IPS-20b (cell line): ENCODE data around the gene NNT.
A peak's percentile ranks its signal among the peaks of the same experiment; 100 is the strongest.

Experiments
- H3K27ac ChIP-seq: one replicate; pipeline ENCODE4 v1.5.1; 2013; ENCODE audit warnings: low read length
- H3K27me3 ChIP-seq: 2 replicates; pipeline ENCODE4 v1.6.1; 2013; ENCODE audit warnings: mild to moderate bottlenecking, low read length, inconsistent platforms; ENCODE audit not compliant: insufficient read depth
- H3K36me3 ChIP-seq: 2 replicates; pipeline ENCODE4 v1.6.1; 2013; ENCODE audit warnings: low read depth, mild to moderate bottlenecking, inconsistent platforms, low read length, moderate library complexity; ENCODE audit not compliant: insufficient read depth
- H3K4me1 ChIP-seq: 2 replicates; pipeline ENCODE4 v1.6.1; 2013; ENCODE audit warnings: mild to moderate bottlenecking, control low read depth, inconsistent platforms, low read length, moderate library complexity; ENCODE audit not compliant: insufficient read depth
- H3K4me3 ChIP-seq: 2 replicates; pipeline ENCODE4 v1.5.1; 2013; ENCODE audit warnings: mild to moderate bottlenecking, low read length, inconsistent platforms
- H3K9ac ChIP-seq: 2 replicates; pipeline ENCODE4 v1.6.1; 2013; ENCODE audit warnings: low read depth, mild to moderate bottlenecking, inconsistent platforms, low read length, moderate library complexity
- H3K9me3 ChIP-seq: 2 replicates; pipeline ENCODE4 v1.6.1; 2013; ENCODE audit warnings: mild to moderate bottlenecking, low read depth, low read length, inconsistent platforms; ENCODE audit not compliant: insufficient read depth

Gene NNT

DNA sequence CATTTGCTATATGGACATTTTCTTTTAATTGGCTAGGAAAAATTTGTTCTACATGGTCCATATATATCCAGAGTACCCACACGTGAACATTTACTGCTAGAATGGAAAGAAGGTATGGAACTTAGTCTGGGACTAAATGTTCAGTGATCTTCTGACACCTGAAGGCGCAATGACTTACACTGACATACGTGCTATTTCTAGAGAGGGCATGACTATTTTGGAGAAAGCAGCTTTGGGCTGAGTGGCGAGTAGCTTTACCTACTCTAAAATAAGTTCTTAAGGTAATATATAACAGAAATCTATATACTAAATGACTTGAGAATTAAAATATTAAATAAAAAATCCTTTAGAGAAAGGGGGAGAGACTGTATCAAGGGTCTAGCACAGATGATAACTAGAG, 10.4 kb downstream of the NNT start:
- Histone ChIP-seq H3K27ac (no peak overlapping the region), H3K36me3 (peaks cover 32% of the 10 kb centered on the region), H3K9me3 (no peaks in the 10 kb centered on the region), H3K9ac (no peak overlapping the region), H3K4me3 (no peak overlapping the region), H3K27me3 (no peaks in the 10 kb centered on the region), H3K4me1 (no peaks in the 10 kb centered on the region)

DNA sequence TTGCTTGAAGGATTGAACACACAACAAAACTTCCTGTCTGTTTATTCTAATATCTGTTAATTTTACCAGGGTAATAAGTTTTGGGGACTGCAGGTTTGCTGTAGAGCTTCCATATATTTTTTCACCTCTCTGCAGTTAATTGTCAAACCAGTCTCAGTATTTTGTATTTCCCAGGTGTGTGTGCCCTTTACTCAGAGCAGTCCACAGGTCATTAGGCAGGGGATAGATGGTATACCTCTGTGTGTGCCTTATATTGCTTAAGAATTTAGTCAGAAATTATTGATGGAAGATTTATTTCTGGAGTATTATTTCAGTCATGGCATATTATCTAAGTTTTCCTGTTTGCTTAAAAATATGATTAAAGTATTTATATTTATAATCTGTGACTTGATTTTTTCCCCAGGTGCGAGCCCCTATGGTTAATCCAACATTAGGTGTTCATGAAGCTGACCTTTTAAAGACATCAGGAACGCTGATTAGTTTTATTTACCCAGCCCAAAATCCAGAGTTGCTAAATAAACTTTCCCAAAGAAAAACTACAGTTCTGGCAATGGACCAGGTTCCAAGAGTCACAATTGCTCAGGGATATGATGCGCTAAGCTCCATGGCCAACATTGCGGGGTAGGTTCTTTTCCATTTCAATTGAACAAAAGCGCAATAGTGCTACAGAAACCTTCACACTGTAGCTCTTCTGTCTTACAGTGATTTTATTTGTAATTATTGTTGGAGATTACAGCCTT, 12.6 kb downstream of the NNT start:
- no peak overlapping the region for H3K4me3 ChIP-seq
- no peaks in the 10 kb centered on the region for H3K27me3 ChIP-seq
- peaks cover 23% of the 10 kb centered on the region for H3K36me3 ChIP-seq
- no peak overlapping the region for H3K27ac ChIP-seq
- no peak overlapping the region for H3K9ac ChIP-seq
- H3K9me3 ChIP-seq, result no peaks in the 10 kb centered on the region
- no peaks in the 10 kb centered on the region for H3K4me1 ChIP-seq

- Histone ChIP-seq H3K27ac (no peak overlapping the region), H3K4me1 (no peaks in the 10 kb centered on the region), H3K4me3 (no peak overlapping the region), H3K9ac (no peak overlapping the region), H3K9me3 (no peaks in the 10 kb centered on the region), H3K36me3 (peaks cover 21% of the 10 kb centered on the region), H3K27me3 (no peaks in the 10 kb centered on the region)
Observed at GRCh38 chr5:43616535-43616934, 13.6 kb downstream of the NNT start.

- no peaks in the 10 kb centered on the region for H3K9me3 ChIP-seq
- no peak overlapping the region for H3K9ac ChIP-seq
- H3K27ac ChIP-seq, result no peak overlapping the region
- no peaks in the 10 kb centered on the region for H3K4me1 ChIP-seq
- H3K36me3 ChIP-seq, result peaks cover 9% of the 10 kb centered on the region; the same call in 1 of the 2 replicates
- H3K27me3 ChIP-seq, result no peaks in the 10 kb centered on the region
- H3K4me3 ChIP-seq, result no peak overlapping the region
Observed at GRCh38 chr5:43619380-43619779, 16.4 kb downstream of the NNT start.

- no peak overlapping the region for H3K27ac ChIP-seq
- H3K36me3 ChIP-seq, result peaks cover 7% of the 10 kb centered on the region; the same call in 1 of the 2 replicates
- no peak overlapping the region for H3K4me3 ChIP-seq
- H3K9ac ChIP-seq, result no peak overlapping the region
- H3K9me3 ChIP-seq, result no peaks in the 10 kb centered on the region
- no peaks in the 10 kb centered on the region for H3K27me3 ChIP-seq
- no peaks in the 10 kb centered on the region for H3K4me1 ChIP-seq
Observed at GRCh38 chr5:43619911-43620310, 16.9 kb downstream of the NNT start.

- Histone ChIP-seq H3K27me3 (no peaks in the 10 kb centered on the region), H3K36me3 (peaks cover 5% of the 10 kb centered on the region; the same call in 1 of the 2 replicates), H3K9me3 (no peaks in the 10 kb centered on the region), H3K9ac (no peak overlapping the region), H3K4me1 (no peaks in the 10 kb centered on the region), H3K4me3 (no peak overlapping the region), H3K27ac (no peak overlapping the region)
Observed at GRCh38 chr5:43620944-43621505, 18.0 kb downstream of the NNT start.

GRCh38 chr5:43622074-43622473, 19.1 kb downstream of the NNT start:
- Histone ChIP-seq H3K9ac (no peak overlapping the region), H3K9me3 (no peaks in the 10 kb centered on the region), H3K36me3 (no peaks in the 10 kb centered on the region)

DNA sequence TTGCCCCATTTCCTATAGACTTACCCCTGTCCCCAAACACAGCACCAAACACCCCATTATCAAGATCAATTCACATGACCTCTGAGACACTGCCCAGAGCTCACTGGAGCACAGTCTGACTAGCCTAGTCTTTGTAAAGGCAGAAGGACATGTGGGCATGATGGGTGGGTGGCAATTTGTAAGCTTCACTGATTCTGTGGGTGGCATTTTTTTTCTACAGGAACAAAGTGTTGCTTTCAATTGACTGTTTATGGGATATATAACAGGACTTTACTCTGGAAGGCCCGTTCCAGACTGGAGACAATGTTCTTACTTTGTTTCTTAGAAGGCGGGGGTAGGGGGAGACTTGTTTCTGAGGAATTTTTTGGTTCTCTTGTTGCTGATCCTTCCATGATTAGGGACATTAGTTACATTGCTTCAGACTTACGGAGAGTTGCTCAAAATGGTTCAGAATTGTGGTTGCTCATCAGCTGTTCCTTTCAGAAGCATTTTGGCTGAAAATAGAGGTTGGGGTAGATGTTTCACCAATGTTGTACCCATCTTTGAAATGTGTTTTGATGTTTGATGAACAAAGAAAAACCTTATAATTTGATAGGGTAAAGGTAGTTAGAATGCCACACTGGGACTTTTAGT, 20.2 kb downstream of the NNT start:
- Histone ChIP-seq H3K4me1 (no peaks in the 10 kb centered on the region), H3K27ac (no peak overlapping the region), H3K9me3 (no peaks in the 10 kb centered on the region), H3K27me3 (no peaks in the 10 kb centered on the region), H3K4me3 (no peak overlapping the region), H3K9ac (no peak overlapping the region), H3K36me3 (no peaks in the 10 kb centered on the region)

More at GRCh38 chr5:43622074-43622473, 19.1 kb downstream of the NNT start:
- Histone ChIP-seq H3K27me3 (no peaks in the 10 kb centered on the region), H3K4me3 (no peak overlapping the region), H3K27ac (no peak overlapping the region), H3K4me1 (no peaks in the 10 kb centered on the region)

GRCh38 chr5:43627028-43627427, 24.0 kb downstream of the NNT start:
- no peak overlapping the region for H3K4me3 ChIP-seq
- H3K27ac ChIP-seq, result no peak overlapping the region
- no peaks in the 10 kb centered on the region for H3K9me3 ChIP-seq
- H3K4me1 ChIP-seq, result no peaks in the 10 kb centered on the region
- H3K9ac ChIP-seq, result no peak overlapping the region
- no peaks in the 10 kb centered on the region for H3K36me3 ChIP-seq
- H3K27me3 ChIP-seq, result no peaks in the 10 kb centered on the region

DNA sequence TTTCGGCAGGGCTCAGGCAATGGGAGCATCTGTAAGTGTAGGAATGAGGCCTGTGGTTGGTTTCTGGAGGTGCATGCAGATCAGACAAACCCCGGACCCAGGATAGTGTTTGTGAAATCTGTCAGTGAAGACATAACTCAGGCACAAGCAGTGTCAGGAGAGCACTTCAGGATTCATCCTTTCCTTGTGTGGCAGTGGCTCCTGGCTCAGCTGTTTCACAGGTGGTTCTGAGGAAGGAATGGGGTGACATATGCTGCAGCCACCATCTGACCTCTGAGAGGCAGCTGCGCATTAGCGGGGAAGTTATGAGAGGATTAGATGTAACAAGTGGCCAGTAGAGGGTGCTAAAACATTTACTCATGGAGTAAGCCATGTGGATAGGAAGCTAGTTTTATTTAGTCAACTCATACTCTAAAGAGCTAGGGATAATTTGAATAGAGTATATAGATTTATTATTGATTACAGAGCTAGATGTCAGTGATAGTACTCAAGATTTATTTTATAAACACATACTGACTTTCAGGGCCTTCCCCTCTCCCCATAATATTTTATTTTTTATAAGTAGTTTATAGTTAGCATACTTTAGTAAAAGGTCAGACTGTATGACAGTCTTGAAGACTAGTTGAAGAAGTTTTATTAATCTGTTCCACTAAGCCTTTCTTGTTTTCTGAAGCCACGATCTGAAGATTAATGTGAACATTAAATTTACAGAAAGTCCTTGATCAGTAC, 28.4 kb downstream of the NNT start:
- peak overlapping the region; percentile 26; the same call in 1 of the 2 replicates for H3K9ac ChIP-seq
- no peak overlapping the region for H3K4me3 ChIP-seq
- H3K4me1 ChIP-seq, result no peaks in the 10 kb centered on the region
- H3K27ac ChIP-seq, result no peak overlapping the region
- no peaks in the 10 kb centered on the region for H3K9me3 ChIP-seq
- H3K36me3 ChIP-seq, result no peaks in the 10 kb centered on the region
- H3K27me3 ChIP-seq, result no peaks in the 10 kb centered on the region

GRCh38 chr5:43634621-43635020, 31.6 kb downstream of the NNT start:
- no peaks in the 10 kb centered on the region for H3K4me1 ChIP-seq
- H3K9ac ChIP-seq, result no peak overlapping the region
- no peaks in the 10 kb centered on the region for H3K27me3 ChIP-seq
- H3K4me3 ChIP-seq, result no peak overlapping the region
- no peaks in the 10 kb centered on the region for H3K9me3 ChIP-seq
- no peak overlapping the region for H3K27ac ChIP-seq
- H3K36me3 ChIP-seq, result no peaks in the 10 kb centered on the region
